GM12872 (cell line): ENCODE measurements around the gene LBP.

Source experiments
- TF ChIP-seq, protein P1 (sequence below): IDR thresholded peaks from 3 replicates; pipeline ENCODE4 v1.5.1; 2011; ENCODE audit warnings: low read depth, mild to moderate bottlenecking, low read length, moderate library complexity; ENCODE audit not compliant: insufficient read depth

LBP gene

GRCh38 chr20:38350879-38351775 is 4.8 kb downstream of the LBP start:
- TF ChIP-seq, protein P1, sequence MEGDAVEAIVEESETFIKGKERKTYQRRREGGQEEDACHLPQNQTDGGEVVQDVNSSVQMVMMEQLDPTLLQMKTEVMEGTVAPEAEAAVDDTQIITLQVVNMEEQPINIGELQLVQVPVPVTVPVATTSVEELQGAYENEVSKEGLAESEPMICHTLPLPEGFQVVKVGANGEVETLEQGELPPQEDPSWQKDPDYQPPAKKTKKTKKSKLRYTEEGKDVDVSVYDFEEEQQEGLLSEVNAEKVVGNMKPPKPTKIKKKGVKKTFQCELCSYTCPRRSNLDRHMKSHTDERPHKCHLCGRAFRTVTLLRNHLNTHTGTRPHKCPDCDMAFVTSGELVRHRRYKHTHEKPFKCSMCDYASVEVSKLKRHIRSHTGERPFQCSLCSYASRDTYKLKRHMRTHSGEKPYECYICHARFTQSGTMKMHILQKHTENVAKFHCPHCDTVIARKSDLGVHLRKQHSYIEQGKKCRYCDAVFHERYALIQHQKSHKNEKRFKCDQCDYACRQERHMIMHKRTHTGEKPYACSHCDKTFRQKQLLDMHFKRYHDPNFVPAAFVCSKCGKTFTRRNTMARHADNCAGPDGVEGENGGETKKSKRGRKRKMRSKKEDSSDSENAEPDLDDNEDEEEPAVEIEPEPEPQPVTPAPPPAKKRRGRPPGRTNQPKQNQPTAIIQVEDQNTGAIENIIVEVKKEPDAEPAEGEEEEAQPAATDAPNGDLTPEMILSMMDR = no peak

DNA sequence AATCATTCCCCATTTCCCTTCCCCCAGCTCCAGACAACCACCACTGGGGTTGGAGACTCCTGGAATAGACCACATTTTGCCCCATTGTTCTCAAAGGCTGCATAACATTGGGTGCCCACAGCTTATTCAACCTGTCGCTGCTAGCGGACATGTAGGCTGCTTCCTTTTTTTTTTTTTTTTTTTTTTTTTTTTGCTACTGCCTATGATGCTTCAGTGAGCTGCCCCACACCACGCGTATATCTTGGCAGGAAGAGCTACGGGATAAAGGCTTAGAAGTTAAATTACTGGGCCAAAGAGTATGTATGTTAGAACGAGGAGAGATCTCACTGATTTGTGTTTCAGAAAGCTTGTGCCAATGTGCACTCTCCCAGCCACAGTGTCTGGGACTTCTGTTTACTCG is 7.0 kb downstream of the LBP start:
- TF ChIP-seq, protein P1 = no peak

GRCh38 chr20:38354227-38354626 is 7.9 kb downstream of the LBP start:
- TF ChIP-seq, protein P1 = no peak

GRCh38 chr20:38355161-38356012 is 9.1 kb downstream of the LBP start:
- TF ChIP-seq, protein P1 = no peak

GRCh38 chr20:38357653-38358207 is 11.4 kb downstream of the LBP start:
- TF ChIP-seq, protein P1 = no peak

DNA sequence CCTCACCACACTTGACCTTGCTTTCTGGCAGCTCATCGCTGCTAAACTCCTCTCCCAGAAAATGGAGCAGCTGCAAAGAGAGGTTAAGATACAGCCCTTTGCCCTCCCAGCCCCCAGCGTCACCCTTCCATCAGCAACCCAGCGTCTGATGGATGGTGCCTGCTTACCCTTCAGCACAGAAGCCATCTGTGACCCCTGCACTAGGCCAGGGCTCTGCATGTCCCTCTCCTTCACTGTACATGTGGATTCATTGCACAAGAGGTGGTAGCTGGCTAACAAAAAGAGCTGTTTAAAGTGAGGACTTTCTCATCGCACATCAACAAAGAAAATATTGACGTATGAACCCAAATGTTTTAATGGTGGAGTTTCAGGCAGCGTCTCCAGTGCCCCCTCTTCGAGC is 12.3 kb downstream of the LBP start:
- TF ChIP-seq, protein P1 = no peak
